DLD1 (cell line): ENCODE data around the gene PTGR3.

Experiments
- in situ Hi-C: cut with HindIII; loops from 2 replicates; pipeline ENCODE4 v1.10.0; 2017; ENCODE audit warnings: low sequenced_read_pairs

Gene PTGR3, protein sequence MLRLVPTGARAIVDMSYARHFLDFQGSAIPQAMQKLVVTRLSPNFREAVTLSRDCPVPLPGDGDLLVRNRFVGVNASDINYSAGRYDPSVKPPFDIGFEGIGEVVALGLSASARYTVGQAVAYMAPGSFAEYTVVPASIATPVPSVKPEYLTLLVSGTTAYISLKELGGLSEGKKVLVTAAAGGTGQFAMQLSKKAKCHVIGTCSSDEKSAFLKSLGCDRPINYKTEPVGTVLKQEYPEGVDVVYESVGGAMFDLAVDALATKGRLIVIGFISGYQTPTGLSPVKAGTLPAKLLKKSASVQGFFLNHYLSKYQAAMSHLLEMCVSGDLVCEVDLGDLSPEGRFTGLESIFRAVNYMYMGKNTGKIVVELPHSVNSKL

DNA sequence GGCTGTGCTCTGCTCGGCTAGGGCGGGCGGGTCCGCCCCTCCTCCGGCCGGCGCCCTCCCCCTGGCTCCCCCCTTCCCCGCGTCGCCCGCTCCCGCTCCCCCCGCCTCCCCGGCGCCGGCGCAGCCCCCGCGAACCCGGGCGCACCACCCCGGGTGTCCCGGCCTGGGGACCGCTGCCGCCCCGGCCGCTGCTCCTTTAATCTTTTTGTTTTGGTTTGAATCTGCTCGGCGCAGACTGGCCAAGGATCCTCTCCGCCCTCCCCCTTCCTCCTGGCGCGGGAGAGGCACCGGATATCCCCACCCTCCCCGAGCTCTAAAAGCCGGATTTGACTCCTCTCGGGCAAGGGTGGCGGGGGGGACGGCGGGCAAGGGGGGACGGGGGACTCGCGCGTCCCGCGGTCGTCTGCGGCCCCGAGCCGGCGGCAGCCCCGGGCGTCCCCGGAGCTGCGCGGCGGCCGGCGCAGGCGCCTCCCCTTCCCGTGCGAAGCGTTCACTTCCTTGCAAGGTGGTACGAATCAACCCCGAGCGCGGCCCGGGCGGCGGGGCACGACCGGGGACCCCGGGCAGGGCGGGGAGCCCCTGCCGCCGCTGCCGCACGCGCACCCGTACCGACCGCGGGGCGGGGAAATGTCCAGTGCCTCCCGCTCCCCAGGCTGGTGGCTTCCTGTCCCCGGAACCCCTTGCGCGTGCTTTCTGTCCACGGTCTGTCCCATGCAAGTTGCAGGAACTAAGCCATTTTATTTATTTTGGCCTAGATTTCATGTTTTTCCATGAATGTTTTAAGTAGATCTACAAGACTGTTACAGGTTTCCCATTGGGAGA, at the start of gene PTGR3:
PTGR3 (minus strand) TSS at position 11 of the 822 bp plus-strand sequence. CDS start 81 bp downstream, outside the sequence.
- in situ Hi-C loops: no loop called here

DNA sequence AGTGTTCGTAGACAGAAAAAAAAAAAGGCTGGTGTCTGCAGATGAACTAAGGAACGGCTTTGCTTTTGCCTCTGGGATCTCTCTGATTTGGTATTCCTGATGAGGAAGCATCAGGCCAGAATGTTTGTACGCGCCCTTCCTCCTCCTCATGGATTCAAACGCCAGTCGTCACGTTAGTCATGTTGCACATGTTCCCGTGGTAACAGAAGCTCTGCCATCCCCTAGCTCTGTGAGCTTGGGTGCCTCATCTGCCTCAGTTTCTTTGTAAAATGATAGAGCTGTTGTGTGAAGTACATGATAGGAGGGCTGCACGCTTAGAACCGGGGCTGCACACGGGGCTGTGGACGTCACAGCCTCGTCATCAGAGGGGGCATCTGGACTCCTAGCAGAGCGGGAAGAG, 48.7 kb upstream of the PTGR3 start:
- in situ Hi-C loops: no loop called here

DNA sequence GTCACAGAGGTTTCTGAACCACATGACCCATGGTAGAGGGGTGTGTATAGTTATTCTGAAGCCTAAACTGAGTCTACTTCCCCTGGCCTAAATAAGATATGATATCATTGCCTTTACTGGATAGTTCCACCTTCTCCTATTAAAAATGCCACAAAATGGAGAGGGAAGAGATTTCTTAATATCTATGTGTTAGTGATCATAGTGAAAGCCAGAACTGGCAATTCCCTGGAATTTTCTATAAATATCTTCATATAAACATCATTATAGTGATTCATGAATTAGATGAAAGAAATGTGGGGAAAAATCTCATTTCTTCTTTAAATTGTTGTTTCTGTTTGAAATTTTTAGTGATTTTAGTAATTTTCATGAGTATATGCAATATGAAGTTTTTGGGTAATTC, 47.4 kb upstream of the PTGR3 start:
- in situ Hi-C loops: no loop called here

DNA sequence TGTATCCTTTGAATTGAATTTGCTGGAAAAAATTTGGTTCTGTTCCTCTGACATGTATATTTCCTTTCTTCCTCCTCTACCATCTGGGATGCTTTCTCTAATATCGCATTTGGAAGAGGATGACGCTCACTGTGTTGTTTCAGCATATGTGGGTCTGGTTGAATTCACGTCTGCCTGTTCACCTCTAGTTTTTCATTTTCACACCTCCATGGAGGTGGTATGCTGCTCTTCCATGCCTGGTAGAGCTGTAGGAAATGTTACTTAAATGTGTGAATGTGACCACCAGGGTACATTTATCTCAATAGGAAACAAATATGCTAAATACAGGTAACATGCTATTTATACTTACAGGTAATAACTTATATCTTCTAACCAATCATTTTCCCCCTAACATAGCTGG, 46.2 kb upstream of the PTGR3 start:
- in situ Hi-C loops: no loop called here

DNA sequence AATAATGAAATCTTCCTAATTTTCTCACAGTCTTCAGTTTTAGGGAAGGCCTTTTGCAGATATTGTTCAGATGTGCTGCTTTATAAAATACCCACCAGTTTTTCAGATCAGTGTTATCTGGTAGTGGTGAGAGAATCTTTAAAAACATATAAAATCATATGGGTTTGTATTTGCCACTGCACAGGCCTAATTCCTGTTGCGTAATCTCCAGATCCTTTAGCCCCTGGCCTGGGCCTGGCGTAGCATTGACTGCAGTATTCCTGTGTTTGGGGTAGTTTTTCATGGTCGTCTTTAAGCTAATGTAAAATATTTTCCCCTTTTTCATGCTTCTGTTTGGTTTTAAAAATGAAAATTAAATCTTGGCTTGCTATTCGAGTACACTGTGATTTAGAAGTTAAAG, 44.8 kb upstream of the PTGR3 start:
- in situ Hi-C loops: no loop called here

DNA sequence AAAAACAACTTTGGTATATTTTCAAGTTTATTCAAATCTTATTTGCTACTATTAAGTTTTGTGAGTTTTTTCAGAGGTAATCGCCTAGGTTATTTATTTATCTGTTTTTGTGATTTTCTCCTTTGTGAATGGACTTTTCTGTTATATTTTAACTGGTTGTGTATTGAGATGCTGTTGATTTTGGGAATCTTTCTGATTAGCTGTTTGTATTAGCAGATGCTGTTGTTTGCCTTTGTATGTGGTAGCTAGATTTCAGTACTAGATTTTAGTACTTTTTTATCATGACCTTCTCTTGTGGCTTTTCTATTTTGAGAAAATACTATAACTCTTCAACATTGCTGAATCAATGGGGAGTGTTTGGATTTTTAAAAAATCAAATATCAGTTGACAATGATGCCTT, 44.1 kb upstream of the PTGR3 start:
- in situ Hi-C loops: no loop called here

DNA sequence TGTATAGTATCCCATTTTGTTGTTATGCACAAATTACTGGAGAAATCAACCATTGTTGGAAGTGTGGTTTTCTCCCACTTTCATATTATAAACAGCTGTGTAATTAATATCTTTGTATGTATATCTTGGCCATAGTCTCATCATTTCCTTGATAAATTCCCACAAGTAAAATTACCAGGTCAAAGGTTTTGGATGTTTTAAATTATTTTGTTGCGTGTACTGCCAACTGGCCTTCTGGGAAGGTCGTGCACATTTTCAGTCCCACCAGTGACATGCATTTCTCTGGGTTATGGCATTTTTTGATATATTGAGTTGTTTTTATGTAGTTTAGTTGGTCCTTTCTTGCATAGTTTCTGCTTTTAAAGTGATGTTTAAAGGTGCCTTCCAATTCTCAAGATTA, 43.2 kb upstream of the PTGR3 start:
- in situ Hi-C loops: no loop called here

DNA sequence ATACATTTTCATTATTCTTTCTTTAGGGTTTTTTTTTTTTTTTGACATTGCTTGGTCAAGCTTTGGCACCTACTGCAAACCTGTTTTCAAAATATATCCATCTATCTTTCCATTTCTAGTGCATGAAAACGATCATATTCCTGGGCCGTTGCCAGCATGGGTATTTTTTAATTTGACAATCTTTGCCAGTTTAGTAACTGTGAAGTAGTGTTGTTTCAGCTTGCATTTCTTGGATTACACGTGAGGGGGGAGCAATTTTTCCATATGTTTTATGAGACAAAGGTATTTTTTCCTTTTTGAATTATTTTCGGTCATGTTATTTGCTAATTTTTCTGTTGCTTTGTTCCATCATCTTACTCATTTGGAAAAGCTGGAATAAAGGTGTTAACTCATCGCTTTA, 42.5 kb upstream of the PTGR3 start:
- in situ Hi-C loops: no loop called here

DNA sequence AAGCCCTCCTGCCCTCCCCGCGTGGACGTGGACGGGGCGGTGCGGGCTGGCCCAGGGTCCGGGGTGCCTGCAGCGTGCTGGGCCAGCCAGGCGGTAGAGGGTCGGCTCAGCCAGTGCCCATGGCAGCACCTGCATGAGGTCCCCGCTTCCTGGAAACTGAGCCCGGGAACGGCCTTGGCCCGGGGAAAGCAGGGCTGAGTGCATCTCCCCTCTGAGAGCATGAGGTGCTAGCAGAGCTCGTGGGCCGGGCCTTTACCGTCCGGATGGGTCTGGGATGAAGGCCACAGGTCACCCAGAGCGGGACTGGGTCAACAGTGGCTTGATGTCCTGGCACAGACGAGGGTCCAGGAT, 41.5 kb upstream of the PTGR3 start:
- in situ Hi-C loops: no loop called here

DNA sequence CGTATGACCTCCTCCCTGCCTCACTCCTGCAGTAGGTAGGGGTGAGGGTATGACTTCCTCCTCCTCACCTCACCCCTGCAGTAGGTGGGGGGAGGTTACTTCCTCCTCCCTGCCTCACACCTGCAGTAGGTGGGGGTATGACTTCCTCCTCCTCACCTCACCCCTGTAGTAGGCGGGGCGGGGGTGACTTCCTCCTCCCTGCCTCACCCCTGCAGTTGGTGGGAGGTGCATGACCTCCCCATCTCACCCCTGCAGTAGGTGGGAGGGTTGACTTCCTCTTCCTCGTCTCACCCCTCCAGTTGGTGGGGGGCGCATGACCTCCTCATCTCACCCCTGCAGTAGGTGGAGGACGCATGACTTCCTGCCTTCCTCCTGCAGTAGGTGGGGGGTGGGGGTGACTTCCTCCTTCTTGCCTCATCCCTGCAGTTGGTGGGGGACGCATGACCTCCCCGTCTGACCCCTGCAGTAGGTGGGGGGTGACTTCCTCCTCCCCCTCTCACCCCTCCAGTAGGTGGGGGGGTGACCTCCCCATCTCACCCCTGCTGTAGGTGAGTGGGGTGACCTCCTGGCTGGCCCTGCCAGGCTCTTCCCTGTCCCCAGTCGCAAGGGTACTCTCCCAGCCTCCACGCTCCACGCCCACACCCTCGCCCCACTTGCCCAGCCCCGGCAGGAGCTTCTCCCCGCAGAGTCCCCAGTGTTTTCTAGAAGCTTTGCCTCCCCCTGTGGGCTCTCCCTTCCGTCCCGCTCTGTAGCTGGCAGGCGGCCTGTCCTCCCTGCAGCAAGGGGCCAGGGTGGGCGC, 40.9 kb upstream of the PTGR3 start:
- in situ Hi-C loops: no loop called here

DNA sequence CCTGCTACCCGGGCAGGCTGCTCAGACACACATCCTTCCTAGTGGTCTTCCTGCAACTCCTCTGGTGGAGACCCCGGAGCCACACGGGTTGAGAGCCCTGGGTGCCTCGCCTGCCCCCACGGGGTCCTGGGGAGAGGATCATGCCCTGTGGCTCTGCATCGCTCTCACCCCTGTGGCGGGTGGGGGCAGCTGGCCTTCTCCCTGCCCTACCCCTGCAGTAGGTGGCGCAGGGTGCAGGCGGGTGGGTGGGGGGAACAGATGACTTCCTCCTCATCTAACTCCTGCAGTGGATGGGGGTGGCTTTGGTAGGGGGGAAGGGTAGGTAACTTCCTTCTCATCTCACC, 40.2 kb upstream of the PTGR3 start:
- in situ Hi-C loops: no loop called here

DNA sequence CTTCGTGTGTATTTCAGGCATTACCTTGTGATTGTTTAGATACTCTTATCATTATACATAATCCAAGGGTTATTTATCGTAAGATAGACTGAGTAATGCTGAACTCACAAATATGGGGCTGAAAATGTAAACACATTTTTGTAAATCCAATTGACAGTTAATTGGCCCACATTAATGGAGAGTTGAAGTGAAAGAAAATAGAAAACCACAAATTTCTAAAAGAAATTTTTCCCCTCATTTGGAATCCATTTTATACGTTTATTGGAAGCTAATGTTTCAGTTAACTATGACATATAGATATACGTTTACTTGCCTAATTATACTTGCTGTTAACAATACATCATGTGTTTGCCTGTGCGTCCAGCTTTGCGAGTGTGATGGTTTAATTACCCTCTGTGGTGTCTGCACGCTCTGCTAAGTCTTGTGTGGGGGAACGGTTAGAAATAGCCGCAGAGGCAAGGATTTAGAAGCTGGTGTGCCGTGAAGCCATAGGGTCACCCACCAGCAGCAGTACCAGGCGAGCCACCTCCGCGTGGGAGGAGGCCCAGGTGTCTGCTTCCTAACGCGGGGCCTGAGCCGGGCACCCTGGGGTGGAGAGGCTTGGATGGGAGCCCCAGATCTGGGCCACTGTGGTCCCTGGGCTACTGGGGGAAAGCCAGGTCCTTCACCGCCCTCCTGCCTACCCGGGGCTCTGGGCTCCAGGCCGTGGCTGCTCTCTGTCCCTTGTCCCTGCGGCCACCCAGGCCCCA, 39.7 kb upstream of the PTGR3 start:
- in situ Hi-C loops: no loop called here

DNA sequence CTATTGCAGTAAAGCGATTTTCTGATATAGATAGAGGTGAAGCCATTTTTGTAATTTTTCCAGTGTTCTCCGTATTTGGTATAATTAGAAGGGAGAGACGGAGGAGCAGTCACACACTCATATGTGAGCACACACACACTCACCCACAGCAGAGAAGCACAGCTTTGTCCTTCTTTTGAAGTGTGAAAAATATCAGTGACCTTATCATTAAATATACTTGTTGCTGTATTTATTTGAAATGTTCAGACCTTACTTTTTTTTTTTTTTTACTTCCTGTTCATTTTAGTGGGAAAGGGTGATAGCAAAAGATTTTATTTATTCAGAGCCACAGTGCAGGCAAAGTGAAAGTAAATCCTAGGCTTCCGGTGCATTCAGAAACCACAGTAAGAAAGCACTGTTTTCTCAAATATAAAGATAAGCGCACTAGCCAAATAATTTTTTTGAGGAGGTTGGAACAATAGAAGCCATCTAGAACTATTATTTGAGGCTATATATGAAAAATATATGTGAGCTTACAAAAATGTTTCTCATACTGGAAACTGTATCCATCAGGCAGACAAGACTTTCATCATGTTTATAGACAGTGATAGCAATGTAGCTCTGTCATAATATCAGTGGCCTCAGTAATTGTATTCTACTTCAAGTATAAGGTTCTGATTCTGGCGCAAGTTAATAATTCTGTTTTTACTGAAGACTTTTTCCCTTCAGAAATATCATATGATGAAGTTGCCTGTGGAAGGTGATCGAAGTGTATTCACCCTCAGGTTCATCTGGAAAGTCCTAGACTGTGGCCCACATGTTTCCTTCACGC, 38.9 kb upstream of the PTGR3 start:
- in situ Hi-C loops: no loop called here

DNA sequence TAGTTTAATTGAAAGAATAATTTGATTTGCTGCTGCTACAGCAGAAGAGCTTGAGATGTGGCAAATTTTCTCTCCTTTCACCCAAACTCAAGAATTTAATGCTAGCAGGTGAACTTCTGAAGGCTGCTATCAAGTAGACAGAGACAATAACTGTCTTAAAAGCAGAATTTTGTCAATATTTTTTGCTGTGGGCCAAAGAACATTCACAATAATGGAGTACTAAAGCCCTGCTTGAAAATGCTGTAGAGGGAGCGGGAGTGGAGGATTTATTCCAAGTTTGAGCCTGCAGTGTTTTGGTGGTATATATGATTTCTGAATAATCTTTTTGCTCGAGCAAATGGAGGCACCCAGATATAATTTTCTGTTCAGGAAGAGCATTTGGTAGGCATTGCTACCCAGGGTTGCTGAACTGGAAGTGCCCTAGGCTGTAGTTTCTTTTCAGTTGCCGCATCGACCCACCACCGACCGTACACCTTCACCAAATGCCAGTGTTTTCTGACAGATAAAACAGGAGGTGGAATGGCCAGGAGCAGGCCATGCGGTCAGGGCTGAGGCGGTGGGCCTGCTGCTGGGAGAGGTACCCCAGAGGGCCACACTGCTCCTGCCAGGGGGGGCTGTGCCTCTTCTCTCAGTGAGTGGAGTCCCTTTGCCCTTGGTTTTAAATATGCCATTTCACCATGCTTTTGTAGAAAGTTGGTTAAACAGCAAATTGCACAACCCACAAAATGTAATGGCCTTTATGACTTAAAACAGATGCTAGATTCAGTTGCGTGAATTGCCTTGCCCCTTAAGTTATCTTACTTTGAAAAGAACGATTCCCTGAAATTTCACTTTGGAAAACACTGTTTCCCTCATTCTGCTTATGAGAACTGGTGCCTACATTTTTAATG, 38.0 kb upstream of the PTGR3 start:
- in situ Hi-C loops: no loop called here

DNA sequence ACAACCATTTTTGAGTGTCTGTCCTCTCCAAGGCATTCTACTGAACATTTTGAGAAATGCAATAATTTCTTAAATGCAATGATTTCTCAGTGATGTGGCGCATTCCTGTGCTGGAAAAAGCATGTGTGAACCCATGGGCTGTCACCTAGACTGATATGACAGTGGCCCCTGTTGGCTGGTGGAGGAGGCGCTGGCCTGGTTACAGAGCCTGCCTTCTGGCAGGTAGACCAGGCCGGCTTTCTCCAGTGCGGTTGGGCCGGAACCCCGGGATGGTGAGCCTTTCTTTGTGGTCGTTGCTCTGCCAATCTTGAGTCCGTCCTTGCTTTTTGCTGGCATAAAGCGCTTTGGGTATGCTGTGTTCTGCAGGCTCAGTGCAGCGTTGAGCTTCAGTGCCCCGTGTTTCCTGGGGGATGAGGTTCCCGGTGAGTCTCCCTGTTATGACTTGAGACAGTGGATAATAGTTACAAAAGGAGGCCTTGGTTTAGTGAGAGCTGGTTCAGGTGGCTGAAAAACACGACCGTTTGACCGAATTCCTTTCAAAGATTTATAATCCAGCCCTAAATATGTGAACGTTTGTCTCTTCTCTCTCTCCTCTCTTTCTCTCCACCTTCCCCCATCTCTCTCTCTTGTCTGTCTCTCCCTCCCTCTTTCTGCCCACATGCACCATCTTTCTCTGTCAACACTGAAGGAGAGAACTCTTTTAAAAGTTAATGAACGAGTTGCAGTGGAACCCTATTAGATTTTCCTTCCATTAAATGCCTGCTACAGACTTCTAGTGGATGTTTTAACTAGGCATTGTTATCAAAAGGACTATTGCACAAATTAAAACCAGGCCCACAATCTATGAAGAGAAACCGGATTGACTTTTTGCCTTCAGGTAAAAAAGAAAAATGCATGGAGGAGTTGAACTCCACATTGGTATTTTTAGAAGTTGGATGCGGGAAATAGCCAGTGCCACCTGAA, 35.7 kb upstream of the PTGR3 start:
- in situ Hi-C loops: no loop called here

DNA sequence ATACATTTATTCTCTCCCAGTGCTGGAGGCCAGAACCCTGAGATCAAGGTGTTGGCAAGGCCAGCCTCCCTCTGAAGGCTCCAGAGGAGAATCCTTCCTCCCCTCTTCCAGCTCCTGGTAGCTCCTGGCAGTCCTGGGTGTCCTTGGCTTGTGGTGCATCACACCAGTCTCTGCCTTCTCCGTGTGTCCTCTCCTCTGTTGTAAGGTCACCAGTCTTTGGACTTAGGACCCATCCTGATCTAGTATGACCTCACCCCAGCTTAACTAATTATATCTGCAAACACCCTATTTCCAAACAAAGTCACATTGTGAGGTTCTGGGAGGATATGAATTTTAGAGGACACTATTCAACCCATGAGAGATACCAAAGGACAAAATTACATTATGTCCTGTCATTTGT, 32.8 kb upstream of the PTGR3 start:
- in situ Hi-C loops: no loop called here

DNA sequence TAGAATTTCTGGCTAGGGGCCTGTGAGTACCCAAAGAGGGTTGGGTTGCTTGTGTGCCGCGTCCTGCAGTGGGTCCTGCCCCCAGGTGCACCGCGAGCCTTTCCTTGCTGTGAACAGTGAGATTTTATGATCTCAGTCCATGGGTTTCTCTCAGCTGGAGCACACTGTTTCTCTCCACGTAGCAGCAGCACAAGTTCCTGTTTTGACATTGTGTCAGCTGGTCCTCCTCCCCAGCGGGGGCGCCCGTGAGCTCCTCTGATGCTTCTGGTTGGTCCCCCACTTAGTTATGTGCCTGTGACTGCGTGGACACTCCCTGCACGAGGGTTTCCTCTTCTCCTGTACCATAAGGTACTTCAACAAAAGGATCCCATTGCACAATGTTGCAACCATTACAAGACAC, 31.5 kb upstream of the PTGR3 start:
- in situ Hi-C loops: no loop called here

DNA sequence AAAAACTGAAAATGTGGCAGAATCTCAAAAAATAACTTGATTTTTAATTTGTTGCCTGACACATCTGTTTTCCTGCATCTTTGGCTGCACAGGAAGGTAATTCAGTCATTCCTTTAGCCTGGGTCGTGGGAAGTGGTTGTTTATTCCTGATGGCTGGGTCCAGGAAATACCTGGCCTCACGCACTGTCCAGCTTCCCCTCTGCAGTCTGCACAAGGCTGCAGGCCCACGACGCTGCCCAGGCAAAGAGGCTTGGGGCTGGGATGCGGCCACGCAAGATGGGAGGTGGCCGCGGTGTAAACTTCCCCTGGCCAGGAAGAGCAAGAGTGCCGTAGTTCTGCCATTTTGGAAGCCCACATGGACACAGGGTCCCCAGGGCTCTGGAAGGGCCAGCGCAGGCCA, 29.8 kb upstream of the PTGR3 start:
- in situ Hi-C loops: no loop called here
